ENCODE measurements around the gene NSG1.
"Not testable (repeated sequence)": the region's sequence is repeated elsewhere in the genome, so short reads cannot be mapped to it uniquely, and the experiment has no call there.

NSG1 gene, protein sequence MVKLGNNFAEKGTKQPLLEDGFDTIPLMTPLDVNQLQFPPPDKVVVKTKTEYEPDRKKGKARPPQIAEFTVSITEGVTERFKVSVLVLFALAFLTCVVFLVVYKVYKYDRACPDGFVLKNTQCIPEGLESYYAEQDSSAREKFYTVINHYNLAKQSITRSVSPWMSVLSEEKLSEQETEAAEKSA

DNA sequence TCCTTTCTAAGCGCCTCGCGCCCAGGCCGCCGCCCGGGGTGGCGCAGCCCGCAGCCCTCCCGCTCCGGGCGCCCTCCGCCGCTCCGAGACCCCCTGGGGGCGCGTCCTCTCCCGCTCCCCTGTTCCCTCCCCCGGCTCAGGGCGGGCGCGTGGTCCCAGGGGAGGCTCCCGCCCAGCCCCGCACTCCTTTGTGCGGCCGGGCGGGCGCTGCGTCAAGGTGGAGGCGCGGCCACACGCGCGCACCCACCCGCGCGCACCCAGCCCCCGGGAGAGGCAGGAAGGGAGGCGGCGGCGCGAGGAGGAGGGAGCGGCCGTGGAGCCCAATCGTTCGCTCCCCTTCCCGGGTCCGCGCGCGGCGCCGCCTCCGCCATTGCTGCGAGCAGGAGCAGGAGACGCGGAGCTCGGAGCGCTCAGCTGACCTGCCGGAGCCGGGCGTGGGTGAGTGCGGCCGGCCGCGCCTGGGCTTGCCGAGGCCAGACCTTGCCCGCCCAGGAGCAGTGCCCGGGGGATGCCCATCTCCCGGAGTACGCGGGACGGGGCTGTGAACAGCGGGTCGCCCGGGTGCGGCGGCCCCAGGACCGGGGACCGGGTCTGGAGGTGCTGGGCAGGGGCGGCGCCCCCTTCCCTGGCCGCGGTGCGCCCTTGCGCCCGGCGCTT, at the start of gene NSG1:
Gene NSG1, plus strand, starts transcription at position 367 of the 657 bp plus-strand sequence. CDS start 528 bp downstream, outside the sequence.
- Mint-ChIP-seq H3K4me1 (peaks cover 23% of the 10 kb centered on the region), H3K27ac (no peak within 1 kb of the TSS), H3K9me3 (no peaks in the 10 kb centered on the region), H3K4me3 (peak within 1 kb of the TSS; percentile 84 to 86), H3K27me3 (peaks cover 57% of the 10 kb centered on the region)
- ATAC-seq, result peak; percentile 56
- peak; percentile 22 to 41 for DNase-seq

DNA sequence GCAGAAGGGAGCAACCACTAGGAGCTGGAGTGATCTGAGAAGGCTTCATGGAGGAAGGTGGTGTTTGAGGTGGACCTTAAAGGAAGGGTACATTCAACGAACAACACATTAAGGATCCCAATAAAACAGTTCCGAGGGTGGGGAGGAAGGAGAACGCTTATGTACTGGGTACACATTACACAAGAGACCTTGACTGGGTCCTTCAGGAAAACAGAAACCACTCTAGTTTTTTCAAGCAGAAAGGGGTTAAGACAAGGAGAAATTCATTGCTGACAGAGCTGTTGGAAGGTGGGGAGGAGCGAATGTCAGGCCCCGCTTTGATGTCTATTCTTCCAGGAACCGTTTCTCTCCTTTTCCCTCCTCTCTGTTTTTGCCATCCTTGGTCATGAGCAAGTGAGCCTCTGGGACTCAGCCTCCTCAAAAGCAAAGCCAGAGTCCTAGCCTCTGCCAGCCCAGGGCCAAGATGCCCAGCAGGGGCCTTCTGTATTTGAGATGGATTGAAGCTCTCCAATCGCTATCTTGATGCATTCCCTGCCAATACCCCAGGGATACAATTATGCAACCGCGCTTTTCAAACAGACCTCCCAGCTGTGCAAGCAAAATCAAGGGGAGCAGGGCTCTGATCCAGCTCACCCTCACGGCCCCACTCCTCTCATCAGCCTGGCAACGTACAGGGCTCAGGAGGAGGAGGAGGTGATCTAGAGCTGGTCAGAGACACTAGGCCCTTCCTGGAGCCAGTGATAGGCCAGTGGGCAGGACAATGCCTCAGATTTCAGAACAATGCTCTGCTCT, 48.5 kb upstream of the NSG1 start:
- no peak overlapping the region for H3K4me3 Mint-ChIP-seq
- H3K9me3 Mint-ChIP-seq, result no peaks in the 10 kb centered on the region
- H3K27ac Mint-ChIP-seq, result no peak overlapping the region
- H3K4me1 Mint-ChIP-seq, result peaks cover 9% of the 10 kb centered on the region
- no peak for ATAC-seq
- DNase-seq, result no peak
- no peaks in the 10 kb centered on the region for H3K27me3 Mint-ChIP-seq

DNA sequence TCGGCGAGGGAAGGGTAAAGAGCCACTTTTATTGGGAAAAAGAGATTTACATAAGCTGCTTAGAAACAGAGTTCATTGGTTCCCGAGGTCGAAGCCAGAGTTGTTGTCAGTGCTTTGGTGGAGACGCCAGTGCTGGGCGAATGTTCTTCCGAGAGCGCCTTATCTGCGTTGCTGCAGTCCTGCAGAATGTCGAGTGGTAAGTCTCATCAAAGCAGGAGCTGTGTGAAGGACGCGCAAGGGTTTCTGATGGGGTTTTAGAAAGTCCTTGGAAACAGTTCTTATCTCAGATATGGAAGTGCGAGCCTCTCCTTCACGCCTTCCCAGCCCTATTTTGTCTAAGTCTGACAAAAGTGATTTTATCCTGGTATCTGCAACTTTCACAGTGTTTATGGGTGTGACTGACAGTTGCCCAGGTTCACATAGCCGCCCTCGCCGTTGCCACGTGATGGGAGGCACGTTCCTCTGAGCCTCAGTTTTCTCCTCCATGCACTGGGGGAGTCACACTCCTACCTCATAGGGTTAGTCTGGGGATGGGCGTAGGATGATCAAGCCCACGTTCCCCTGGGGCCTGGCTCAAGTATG, 47.3 kb upstream of the NSG1 start:
- Mint-ChIP-seq H3K4me3 (no peak overlapping the region), H3K27me3 (no peaks in the 10 kb centered on the region), H3K9me3 (no peaks in the 10 kb centered on the region), H3K27ac (no peak overlapping the region), H3K4me1 (peaks cover 6% of the 10 kb centered on the region)
- no peak for DNase-seq
- ATAC-seq, result no peak

DNA sequence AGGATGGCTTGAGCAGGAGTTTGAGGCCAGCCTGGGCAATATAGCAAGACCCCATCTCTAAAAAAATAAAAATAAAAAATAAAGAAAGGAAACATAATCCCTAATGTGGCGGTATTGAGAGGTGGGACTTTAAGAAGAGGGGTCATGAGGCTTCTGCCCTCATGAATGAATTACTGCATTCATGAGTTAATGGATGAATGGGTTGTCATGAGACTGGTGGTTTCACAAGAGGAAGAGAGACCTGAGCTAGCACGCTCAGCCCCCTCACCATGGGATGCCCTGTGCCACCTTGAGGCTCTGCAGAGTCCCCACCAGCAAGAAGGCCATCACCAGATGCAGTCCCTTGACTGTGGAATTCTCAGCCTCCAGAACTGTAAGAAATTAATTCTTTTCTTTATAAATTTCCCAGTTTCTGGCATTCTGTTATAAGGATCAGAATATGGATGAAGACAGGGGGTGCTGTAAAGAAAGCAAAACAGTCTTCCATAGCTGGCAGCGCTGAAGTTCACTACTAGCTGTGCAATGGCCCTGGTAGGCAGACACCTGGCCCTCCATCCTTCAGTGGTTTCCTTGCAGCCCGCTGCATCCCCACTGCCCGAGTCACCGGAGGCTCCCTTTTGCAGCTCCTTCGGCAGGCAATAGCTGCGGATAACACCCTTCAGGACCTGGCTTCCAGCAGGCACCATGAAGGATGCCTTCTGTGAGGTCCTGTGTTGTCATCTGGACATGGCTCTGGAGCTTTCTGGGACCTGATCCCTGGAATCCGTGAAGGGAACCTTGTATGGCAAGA, 44.8 kb upstream of the NSG1 start:
- Mint-ChIP-seq H3K4me1 (no peaks in the 10 kb centered on the region), H3K9me3 (no peaks in the 10 kb centered on the region), H3K4me3 (no peak overlapping the region), H3K27ac (peak overlapping the region in 1 of 2 donors; percentile 44), H3K27me3 (no peaks in the 10 kb centered on the region)
- no peak for DNase-seq
- ATAC-seq, result no peak

DNA sequence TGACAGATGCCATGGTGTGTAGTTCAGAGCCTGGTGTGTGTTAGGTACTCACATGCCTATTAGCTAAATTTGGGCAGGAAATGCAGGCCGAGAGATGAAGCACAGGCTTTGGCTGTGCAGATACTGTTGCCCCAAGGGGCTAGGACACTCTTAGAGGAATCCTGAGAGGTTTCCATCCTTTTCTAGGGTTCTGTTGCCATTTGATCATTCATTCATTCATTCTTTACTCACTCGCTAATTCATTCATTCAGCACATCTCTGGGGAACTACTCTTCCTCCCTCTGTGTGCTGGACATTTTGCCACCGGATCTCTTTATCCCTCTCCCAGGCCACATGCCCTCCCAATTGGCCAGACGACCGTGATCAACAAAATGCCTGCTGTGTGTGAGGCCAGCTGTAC, 43.9 kb upstream of the NSG1 start:
- H3K4me3 Mint-ChIP-seq, result no peak overlapping the region
- no peak for ATAC-seq
- no peak overlapping the region for H3K27ac Mint-ChIP-seq
- H3K4me1 Mint-ChIP-seq, result peaks cover 7% of the 10 kb centered on the region
- H3K27me3 Mint-ChIP-seq, result no peaks in the 10 kb centered on the region
- no peaks in the 10 kb centered on the region for H3K9me3 Mint-ChIP-seq
- DNase-seq, result no peak

DNA sequence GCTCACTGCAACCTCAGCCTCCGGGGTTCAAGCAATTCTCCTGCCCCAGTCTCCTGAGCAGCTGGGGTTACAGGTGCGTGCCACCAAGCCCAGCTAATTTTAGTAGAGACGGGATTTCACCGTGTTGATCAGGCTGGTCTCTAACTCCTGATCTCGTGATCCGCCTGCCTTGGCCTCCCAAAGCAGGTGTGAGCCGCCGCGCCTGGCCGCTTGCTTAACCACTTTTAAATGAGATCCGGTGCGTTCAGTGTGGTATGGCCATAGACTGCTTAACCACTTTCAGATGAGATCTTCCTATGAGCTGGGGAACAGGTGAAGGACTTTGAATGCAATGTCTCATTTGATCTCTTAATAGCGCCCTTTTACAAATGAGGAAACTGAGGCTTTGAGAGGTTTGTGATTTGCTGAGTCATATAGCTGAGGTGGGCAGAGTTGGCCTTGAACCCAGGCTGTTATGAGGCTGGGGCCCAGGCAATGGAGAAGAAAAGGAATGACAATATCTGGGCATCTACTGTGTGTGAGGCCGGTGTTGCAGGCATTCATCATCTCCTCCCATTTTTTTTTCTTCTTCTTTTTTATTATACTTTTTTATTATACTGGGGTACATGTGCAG, 41.9 kb upstream of the NSG1 start:
- ATAC-seq, result no peak
- DNase-seq, result no peak
- Mint-ChIP-seq H3K27me3 (no peaks in the 10 kb centered on the region), H3K9me3 (peaks cover 0 to 4% of the 10 kb centered on the region in 2 donors), H3K4me3 (no peak overlapping the region), H3K27ac (peak overlapping the region in 1 of 2 donors; percentile 58), H3K4me1 (peaks cover 21% of the 10 kb centered on the region)

DNA sequence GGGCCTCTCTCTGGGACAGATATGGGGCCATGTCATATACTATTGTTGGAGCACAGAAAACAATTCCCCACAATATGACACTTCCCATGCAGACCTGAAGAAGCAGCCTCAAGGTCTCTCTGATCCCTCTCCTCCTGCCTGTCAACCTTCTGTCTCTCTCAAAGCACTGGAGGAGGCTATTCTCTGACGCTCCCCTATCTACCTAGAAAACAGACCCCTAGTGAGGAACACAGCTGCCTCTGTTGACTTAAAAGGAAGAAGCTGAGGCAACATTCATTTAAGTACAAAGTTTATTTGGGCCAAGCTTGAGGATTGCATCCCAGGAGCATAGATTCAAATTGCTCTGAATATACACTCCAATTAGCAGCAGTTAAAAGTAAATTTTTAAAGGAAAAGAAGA, 39.3 kb upstream of the NSG1 start:
- peaks cover 21% of the 10 kb centered on the region for H3K4me1 Mint-ChIP-seq
- H3K9me3 Mint-ChIP-seq, result peaks cover 0 to 4% of the 10 kb centered on the region in 2 donors
- no peaks in the 10 kb centered on the region for H3K27me3 Mint-ChIP-seq
- H3K27ac Mint-ChIP-seq, result peak overlapping the region in 1 of 2 donors; percentile 69
- no peak overlapping the region for H3K4me3 Mint-ChIP-seq
- DNase-seq (no peak), ATAC-seq (no peak)

DNA sequence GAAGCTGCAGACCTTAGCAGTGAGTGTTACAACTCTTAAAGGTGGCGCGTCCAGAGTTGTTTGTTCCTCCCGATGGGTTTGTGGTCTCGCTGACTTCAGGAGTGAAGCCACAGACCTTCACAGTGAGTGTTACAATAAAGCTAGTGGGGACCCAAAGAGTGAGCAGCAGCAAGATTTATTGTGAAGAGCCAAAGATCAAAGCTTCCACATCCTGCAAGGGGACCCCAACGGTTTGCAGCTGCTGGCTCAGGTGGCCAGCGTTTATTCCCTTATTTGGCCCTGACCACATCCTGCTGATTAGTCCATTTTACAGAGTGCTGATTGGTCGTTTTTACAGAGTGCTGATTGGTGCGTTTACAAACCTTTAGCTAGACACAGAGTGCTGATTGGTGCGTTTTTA, 38.3 kb upstream of the NSG1 start:
- Mint-ChIP-seq H3K4me3 (peak overlapping the region; percentile 3 to 61), H3K27ac (peak overlapping the region; percentile 85 to 87), H3K4me1 (peaks cover 21% of the 10 kb centered on the region)
- not testable (repeated sequence) for H3K9me3 Mint-ChIP-seq, H3K27me3 Mint-ChIP-seq
- ATAC-seq (peak; percentile 93), DNase-seq (peak; percentile 25 to 68)

DNA sequence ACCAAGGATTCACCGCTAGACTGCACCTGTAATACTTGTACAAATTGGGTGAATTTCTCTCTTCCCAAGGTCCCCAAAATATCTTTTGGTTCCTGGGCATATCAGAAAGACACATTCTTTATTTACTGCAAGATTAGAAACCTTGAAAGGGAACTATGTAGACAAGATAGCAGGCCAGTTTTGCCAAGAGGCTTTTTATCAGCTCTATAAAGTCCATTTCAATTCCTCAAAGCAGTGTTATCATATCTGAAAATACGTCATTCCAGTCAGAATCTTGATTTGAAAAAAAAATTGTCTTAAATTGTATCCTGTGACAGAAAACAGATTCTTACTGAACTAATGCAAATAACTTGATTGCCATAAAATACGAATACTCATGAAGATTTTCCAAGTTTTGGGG, 37.0 kb upstream of the NSG1 start:
- no peak for ATAC-seq
- H3K4me3 Mint-ChIP-seq, result no peak overlapping the region
- H3K4me1 Mint-ChIP-seq, result peaks cover 21% of the 10 kb centered on the region
- no peak for DNase-seq
- no peak overlapping the region for H3K27ac Mint-ChIP-seq
- H3K9me3 Mint-ChIP-seq, result peaks cover 6 to 9% of the 10 kb centered on the region in 2 donors
- H3K27me3 Mint-ChIP-seq, result no peaks in the 10 kb centered on the region

DNA sequence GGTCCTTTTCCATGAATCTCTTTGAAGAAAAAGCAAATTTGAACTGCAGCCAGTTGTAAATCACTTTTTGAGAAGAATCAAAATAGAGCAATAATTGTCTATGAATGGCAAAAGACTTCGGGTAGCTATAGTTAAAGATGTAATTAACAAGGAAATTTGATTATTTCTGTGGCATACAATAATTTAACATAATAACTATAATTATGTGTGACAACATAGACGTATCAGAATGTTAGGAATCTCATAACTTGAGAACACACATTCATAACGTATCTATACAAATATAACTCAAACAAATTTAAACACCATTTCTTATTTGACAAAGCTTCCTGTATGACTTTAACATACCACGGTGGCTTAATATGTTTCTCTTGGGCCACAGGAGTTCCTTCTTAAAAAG, 36.0 kb upstream of the NSG1 start:
- no peak for ATAC-seq
- H3K27ac Mint-ChIP-seq, result no peak overlapping the region
- H3K9me3 Mint-ChIP-seq, result peaks cover 6 to 9% of the 10 kb centered on the region in 2 donors

DNA sequence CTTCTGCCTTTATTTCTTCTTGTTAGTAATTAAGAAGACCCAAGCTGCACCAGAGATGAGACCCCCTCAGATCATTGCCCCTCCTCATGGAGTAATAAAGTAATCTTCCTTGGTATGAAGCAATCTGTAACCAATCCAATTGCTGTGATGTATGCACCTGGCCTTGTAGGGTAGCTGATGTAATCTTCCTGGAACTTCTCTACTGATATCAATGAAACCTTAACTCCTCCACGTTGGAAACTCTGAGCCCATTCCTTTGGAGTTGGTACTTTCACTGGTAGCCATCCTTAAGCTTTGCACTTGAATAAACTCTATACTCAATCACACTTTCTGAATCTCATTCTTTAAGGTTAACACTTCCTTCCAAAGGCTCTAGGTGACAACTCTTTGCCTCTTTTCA, 31.6 kb upstream of the NSG1 start:
- Mint-ChIP-seq H3K9me3 (peaks cover 5 to 6% of the 10 kb centered on the region in 2 donors), H3K4me1 (peaks cover 7% of the 10 kb centered on the region), H3K27ac (no peak overlapping the region), H3K4me3 (no peak overlapping the region), H3K27me3 (no peaks in the 10 kb centered on the region)
- ATAC-seq (no peak), DNase-seq (no peak)

More for the DNA sequence above, 36.0 kb upstream of the NSG1 start:
- H3K27me3 Mint-ChIP-seq, result no peaks in the 10 kb centered on the region
- no peak for DNase-seq
- no peak overlapping the region for H3K4me3 Mint-ChIP-seq
- H3K4me1 Mint-ChIP-seq, result peaks cover 28% of the 10 kb centered on the region

DNA sequence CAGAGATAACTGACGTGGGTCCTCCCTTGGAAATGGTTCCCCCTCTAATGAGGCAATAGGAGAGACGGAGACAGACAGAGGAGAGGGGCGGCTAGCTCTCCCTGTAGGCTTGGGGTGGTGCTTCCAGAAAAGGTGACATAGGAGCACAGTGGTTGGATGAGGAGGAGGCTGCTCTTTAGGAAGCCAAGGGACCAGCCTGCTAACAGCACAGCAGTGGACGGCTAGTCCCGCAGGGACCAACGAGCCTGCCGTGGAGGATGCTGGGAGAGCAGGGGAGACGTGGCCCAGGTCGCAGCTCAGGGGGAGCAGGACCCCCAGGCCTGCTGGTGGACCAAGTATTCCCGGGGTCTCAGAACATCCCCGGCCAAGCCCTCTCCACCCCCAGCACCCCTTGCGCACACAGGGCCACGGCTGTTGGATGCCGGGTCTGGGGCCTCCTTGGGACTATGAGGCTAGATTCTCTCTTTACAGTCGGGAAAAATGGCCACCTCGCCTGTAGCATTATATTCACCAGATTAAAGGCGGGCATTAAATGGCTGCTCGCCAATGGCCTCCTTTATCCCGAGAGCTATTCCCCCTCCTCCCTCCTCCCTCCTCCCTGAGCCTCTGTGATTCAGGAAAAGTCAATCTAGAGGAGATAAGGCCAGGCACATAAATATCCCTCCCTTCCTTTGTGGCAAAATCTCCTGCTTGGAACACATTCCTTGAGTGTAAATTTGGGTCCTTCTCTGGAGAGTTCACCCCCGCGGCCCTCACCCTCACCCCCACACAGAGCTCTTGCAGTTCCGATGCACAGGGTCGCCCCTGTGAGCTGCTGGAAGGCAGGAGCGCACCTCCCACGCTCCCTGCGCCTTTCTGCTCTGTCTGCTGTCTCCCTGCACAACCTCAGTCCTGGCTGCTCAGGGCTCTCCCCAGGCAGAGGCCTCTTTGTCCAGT, 30.5 kb upstream of the NSG1 start:
- peaks cover 4% of the 10 kb centered on the region for H3K27me3 Mint-ChIP-seq
- H3K4me1 Mint-ChIP-seq, result peaks cover 7% of the 10 kb centered on the region
- no peak overlapping the region for H3K4me3 Mint-ChIP-seq
- DNase-seq (no peak), ATAC-seq (no peak)
- peaks cover 5 to 6% of the 10 kb centered on the region in 2 donors for H3K9me3 Mint-ChIP-seq
- no peak overlapping the region for H3K27ac Mint-ChIP-seq

DNA sequence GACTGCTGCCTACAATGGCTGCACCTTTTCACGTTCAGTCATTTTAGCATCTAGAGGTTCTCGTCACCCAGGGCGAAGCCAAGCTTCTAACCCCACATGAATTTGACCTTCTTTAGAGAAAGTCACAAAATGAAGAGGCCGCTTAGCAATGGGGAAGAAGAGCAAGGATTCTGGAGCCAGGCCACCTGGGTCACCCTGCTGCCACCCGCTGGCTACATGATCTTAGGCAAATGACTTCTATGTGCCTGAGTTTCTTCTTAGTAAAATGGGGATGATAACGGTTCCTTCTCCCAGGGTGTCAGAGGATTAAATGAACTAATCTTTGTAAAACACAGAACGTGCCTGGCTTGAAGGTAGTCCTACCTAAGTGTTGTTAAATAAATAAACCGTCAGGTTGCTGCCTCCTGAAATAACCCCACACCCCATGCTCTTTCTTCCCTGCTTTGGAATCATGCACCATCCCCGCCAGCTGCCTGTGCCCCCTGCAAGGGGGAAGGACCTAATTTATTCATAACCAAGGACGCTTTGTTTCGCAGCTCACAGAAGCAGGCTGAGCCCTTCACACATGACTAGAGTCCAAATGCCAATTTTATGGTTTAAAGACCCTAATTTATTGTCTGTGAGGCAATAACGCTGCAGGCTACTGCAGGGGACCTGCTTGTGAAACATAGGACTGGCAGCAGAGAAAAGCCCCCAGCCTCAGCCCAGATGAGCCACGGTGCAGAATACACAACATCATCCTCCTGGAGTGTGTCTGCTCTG, 28.6 kb upstream of the NSG1 start:
- Mint-ChIP-seq H3K4me1 (peaks cover 7% of the 10 kb centered on the region), H3K4me3 (no peak overlapping the region), H3K27me3 (peaks cover 14% of the 10 kb centered on the region), H3K27ac (no peak overlapping the region), H3K9me3 (peaks cover 1 to 11% of the 10 kb centered on the region in 2 donors)
- ATAC-seq (no peak), DNase-seq (no peak)
